GM23338 (cell line): Measurements from ENCODE around the gene DDIT3. TPM values are rescaled to one million over a fixed set of nuclear protein-coding genes. Genes with fewer than 3 reads are reported as not detected.

Experiments
- ATAC-seq: fragments of 200-7000 bp; cut with Tn5 transposase; 3 replicates; pipeline ENCODE4 v1.9.1; 2020
- DNase-seq: peaks from one replicate; pipeline ENCODE4 v3.0.0-alpha.2; 2015; ENCODE audit warnings: low spot score
- H2AFZ ChIP-seq: fragments of 200-600 bp; sonication (generic); 2 replicates; pipeline ENCODE4 v1.8.0; 2016; ENCODE audit warnings: antibody characterized with exemption, mild to moderate bottlenecking, moderate library complexity
- H3F3A ChIP-seq: fragments of 200-600 bp; sonication (generic); replicated peaks from 2 replicates; pipeline ENCODE4 v1.8.0; 2017; ENCODE audit warnings: antibody characterized with exemption, mixed run types, low read depth
- H3K27ac ChIP-seq: fragments of 200-600 bp; sonication (generic); 2 replicates; pipeline ENCODE4 v1.6.1; 2016; ENCODE audit warnings: low read depth
- H3K27me3 ChIP-seq: fragments of 200-600 bp; sonication (generic); 2 replicates; pipeline ENCODE4 v1.8.0; 2016; ENCODE audit warnings: mild to moderate bottlenecking, mixed run types, moderate library complexity; ENCODE audit not compliant: insufficient read depth
- H3K36me3 ChIP-seq: fragments of 200-600 bp; sonication (generic); 2 replicates; pipeline ENCODE4 v1.8.0; 2016; ENCODE audit warnings: mild to moderate bottlenecking; ENCODE audit not compliant: insufficient read depth
- H3K4me1 ChIP-seq: fragments of 200-600 bp; sonication (generic); 2 replicates; pipeline ENCODE4 v1.8.0; 2016; ENCODE audit warnings: mild to moderate bottlenecking, moderate library complexity; ENCODE audit not compliant: insufficient read depth
- H3K4me2 ChIP-seq: fragments of 200-600 bp; sonication (generic); 2 replicates; pipeline ENCODE4 v1.7.1; 2017; ENCODE audit warnings: mixed run types
- H3K4me3 ChIP-seq: fragments of 200-600 bp; sonication (generic); 2 replicates; pipeline ENCODE4 v1.6.1; 2016; ENCODE audit warnings: mixed run types
- H3K79me2 ChIP-seq: fragments of 200-600 bp; sonication (generic); replicated peaks from 2 replicates; pipeline ENCODE4 v1.8.0; 2017; ENCODE audit warnings: mild to moderate bottlenecking; ENCODE audit not compliant: insufficient read depth
- H3K9me2 ChIP-seq: fragments of 200-600 bp; sonication (generic); 2 replicates; pipeline ENCODE4 v1.8.0; 2017; ENCODE audit not compliant: insufficient read depth
- H4K20me1 ChIP-seq: fragments of 200-600 bp; sonication (generic); replicated peaks from 2 replicates; pipeline ENCODE4 v1.8.0; 2017; ENCODE audit warnings: mild to moderate bottlenecking; ENCODE audit not compliant: insufficient read depth
- H3K27ac Mint-ChIP-seq: 2 replicates; pipeline ENCODE4 v1.8.0; 2020; ENCODE audit warnings: inconsistent platforms, mild to moderate bottlenecking, moderate library complexity, mixed read lengths
- H3K27me3 Mint-ChIP-seq: 3 replicates; pipeline ENCODE4 v1.8.0; 2022; ENCODE audit warnings: low read depth, mild to moderate bottlenecking, moderate library complexity, mixed read lengths, inconsistent platforms; ENCODE audit not compliant: insufficient read depth, poor library complexity
- H3K36me3 Mint-ChIP-seq: 3 replicates; pipeline ENCODE4 v1.8.0; 2021; ENCODE audit warnings: low read depth, mild to moderate bottlenecking, inconsistent platforms, moderate library complexity, mixed read lengths
- H3K4me1 Mint-ChIP-seq: 3 replicates; pipeline ENCODE4 v1.8.0; 2020; ENCODE audit warnings: mild to moderate bottlenecking, inconsistent platforms, mixed read lengths
- H3K4me3 Mint-ChIP-seq: 3 replicates; pipeline ENCODE4 v1.8.0; 2021; ENCODE audit warnings: moderate library complexity, mild to moderate bottlenecking, inconsistent platforms, mixed read lengths
- H3K9me3 Mint-ChIP-seq: 3 replicates; pipeline ENCODE4 v1.8.0; 2020; ENCODE audit warnings: moderate library complexity, mild to moderate bottlenecking, inconsistent platforms, mixed read lengths
- CREB1 ChIP-seq: fragments of 250-450 bp; sonication (Bioruptor Pico); IDR thresholded peaks from 2 replicates; pipeline ENCODE4 v1.5.0; 2020; ENCODE audit warnings: low read depth, mild to moderate bottlenecking, moderate library complexity
- EZH2phosphoT487 ChIP-seq: fragments of 200-600 bp; sonication (generic); IDR thresholded peaks from one replicate; pipeline ENCODE4 v1.8.1; 2018; ENCODE audit warnings: antibody characterized with exemption; ENCODE audit not compliant: unreplicated experiment
- JUNB ChIP-seq: IDR thresholded peaks from one replicate; pipeline ENCODE4 v1.6.1; 2016; ENCODE audit warnings: antibody characterized with exemption; ENCODE audit not compliant: unreplicated experiment
- POLR2AphosphoS5 ChIP-seq: IDR thresholded peaks from 2 replicates; pipeline ENCODE4 v1.6.1; 2016; ENCODE audit warnings: antibody characterized with exemption, low read depth
- STAT1 ChIP-seq: IDR thresholded peaks from one replicate; pipeline ENCODE4 v1.6.1; 2016; ENCODE audit warnings: antibody characterized with exemption; ENCODE audit not compliant: unreplicated experiment
- ZNF114 ChIP-seq: fragments of 250-450 bp; sonication (Bioruptor Pico); IDR thresholded peaks from 2 replicates; pipeline ENCODE4 v1.5.0; 2020; ENCODE audit warnings: mild to moderate bottlenecking, moderate library complexity
- ZNF331 ChIP-seq: fragments of 250-450 bp; sonication (Bioruptor Pico); IDR thresholded peaks from 2 replicates; pipeline ENCODE4 v1.5.0; 2020; ENCODE audit warnings: low read depth, mild to moderate bottlenecking, moderate library complexity
- polyA plus RNA-seq: library from polyadenylated mRNA; unstranded; fragments of >200 nt; fragmentation: Nextera tagmentation; extraction: Ambion mirVana; gene quantifications from 2 replicates; pipeline ENCODE4 v1.2.1, GENCODE V29; 2016
- total RNA-seq: library from RNA; depleted of rRNA; stranded (reverse); fragments of >200 nt; shearing (Covaris generic); gene quantifications from 2 replicates; pipeline ENCODE4 v1.2.3, GENCODE V29; 2014
- TF ChIP-seq, protein P1 (sequence below): IDR thresholded peaks from one replicate; pipeline ENCODE4 v1.6.1; 2018; ENCODE audit warnings: antibody characterized with exemption; ENCODE audit not compliant: unreplicated experiment
- TF ChIP-seq, protein P2 (sequence below): fragments of 250-450 bp; sonication (Bioruptor Pico); IDR thresholded peaks from 2 replicates; pipeline ENCODE4 v1.5.0; 2020; ENCODE audit warnings: mild to moderate bottlenecking, moderate library complexity
- TF ChIP-seq, protein P3 (sequence below), 2 experiments: fragments of 200-600 bp in 1 of 2; sonication (generic) in 1 of 2; conservative IDR thresholded peaks; 2 replicates each; pipeline versions ENCODE4 v1.5.1 to v1.6.1; 2016 to 2017; ENCODE audit warnings: antibody characterized with exemption in 2 of 2, low read depth in 2 of 2, mild to moderate bottlenecking in 2 of 2, moderate library complexity in 1 of 2
- TF ChIP-seq, protein P4 (sequence below): IDR thresholded peaks from 2 replicates; pipeline ENCODE4 v1.6.1; 2016; ENCODE audit warnings: antibody characterized with exemption

The DDIT3 gene
- total and polyA plus RNA-seq, 2 experiments from 2014 or later: 3.9 to 12.5 TPM

DNA sequence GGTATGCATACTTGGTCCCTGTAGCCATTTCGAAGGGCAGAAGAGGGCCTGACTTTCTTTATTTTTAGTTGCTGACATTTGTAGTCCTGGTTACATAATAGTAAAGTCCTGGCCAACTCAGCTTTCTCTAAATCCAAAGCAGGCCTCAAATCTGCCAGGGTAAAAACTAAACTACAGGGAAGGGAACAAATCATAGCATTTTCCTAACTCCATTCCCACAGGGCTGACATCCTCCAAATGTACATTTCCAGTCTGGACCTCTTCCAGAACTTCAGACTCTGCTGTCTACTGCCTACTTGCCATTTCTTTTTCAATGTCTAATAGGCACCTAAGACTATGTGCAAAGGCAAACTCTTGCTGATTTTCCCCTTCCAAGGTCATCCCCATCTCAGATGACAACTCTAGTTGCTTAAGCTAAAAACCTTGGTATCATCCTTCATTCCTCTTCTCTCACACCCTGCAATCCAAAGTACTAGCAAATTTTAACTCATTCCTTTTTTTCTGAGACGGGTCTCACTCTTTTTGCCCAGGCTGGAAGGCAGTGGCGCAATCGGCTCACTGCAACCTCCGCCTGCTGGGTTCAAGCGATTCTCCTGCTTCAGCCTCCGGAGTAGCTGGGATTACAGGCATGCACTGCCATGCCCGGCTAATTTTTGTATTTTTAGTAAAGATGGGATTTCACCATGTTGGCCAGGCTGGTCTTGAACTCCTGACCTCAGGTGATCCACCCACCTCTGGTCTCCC lies 2.0 kb downstream of the DDIT3 start:
- Histone ChIP-seq H3K4me3 (peak overlapping the region; percentile 77), H3K27ac (peak overlapping the region; percentile 98), H3K9me2 (no peaks in the 10 kb centered on the region), H2AFZ (no peak overlapping the region), H3K27me3 (no peaks in the 10 kb centered on the region), H3K79me2 (peaks cover 26% of the 10 kb centered on the region), H3K4me2 (peak overlapping the region; percentile 99; the same call in 1 of the 2 replicates), H3K36me3 (peaks cover 45% of the 10 kb centered on the region), H3F3A (peaks cover 80% of the 10 kb centered on the region), H3K4me1 (peaks cover 30% of the 10 kb centered on the region), H4K20me1 (peaks cover 31% of the 10 kb centered on the region)
- peak overlapping the region; percentile 83 for H3K4me3 Mint-ChIP-seq
- ATAC-seq: no peak
- H3K27ac Mint-ChIP-seq: peak overlapping the region; percentile 31; the same call in 1 of the 2 replicates
- no peak for TF ChIP-seq JUNB
- TF ChIP-seq, protein P1, sequence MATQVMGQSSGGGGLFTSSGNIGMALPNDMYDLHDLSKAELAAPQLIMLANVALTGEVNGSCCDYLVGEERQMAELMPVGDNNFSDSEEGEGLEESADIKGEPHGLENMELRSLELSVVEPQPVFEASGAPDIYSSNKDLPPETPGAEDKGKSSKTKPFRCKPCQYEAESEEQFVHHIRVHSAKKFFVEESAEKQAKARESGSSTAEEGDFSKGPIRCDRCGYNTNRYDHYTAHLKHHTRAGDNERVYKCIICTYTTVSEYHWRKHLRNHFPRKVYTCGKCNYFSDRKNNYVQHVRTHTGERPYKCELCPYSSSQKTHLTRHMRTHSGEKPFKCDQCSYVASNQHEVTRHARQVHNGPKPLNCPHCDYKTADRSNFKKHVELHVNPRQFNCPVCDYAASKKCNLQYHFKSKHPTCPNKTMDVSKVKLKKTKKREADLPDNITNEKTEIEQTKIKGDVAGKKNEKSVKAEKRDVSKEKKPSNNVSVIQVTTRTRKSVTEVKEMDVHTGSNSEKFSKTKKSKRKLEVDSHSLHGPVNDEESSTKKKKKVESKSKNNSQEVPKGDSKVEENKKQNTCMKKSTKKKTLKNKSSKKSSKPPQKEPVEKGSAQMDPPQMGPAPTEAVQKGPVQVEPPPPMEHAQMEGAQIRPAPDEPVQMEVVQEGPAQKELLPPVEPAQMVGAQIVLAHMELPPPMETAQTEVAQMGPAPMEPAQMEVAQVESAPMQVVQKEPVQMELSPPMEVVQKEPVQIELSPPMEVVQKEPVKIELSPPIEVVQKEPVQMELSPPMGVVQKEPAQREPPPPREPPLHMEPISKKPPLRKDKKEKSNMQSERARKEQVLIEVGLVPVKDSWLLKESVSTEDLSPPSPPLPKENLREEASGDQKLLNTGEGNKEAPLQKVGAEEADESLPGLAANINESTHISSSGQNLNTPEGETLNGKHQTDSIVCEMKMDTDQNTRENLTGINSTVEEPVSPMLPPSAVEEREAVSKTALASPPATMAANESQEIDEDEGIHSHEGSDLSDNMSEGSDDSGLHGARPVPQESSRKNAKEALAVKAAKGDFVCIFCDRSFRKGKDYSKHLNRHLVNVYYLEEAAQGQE: no peak
- no peak for TF ChIP-seq STAT1
- TF ChIP-seq, protein P2, sequence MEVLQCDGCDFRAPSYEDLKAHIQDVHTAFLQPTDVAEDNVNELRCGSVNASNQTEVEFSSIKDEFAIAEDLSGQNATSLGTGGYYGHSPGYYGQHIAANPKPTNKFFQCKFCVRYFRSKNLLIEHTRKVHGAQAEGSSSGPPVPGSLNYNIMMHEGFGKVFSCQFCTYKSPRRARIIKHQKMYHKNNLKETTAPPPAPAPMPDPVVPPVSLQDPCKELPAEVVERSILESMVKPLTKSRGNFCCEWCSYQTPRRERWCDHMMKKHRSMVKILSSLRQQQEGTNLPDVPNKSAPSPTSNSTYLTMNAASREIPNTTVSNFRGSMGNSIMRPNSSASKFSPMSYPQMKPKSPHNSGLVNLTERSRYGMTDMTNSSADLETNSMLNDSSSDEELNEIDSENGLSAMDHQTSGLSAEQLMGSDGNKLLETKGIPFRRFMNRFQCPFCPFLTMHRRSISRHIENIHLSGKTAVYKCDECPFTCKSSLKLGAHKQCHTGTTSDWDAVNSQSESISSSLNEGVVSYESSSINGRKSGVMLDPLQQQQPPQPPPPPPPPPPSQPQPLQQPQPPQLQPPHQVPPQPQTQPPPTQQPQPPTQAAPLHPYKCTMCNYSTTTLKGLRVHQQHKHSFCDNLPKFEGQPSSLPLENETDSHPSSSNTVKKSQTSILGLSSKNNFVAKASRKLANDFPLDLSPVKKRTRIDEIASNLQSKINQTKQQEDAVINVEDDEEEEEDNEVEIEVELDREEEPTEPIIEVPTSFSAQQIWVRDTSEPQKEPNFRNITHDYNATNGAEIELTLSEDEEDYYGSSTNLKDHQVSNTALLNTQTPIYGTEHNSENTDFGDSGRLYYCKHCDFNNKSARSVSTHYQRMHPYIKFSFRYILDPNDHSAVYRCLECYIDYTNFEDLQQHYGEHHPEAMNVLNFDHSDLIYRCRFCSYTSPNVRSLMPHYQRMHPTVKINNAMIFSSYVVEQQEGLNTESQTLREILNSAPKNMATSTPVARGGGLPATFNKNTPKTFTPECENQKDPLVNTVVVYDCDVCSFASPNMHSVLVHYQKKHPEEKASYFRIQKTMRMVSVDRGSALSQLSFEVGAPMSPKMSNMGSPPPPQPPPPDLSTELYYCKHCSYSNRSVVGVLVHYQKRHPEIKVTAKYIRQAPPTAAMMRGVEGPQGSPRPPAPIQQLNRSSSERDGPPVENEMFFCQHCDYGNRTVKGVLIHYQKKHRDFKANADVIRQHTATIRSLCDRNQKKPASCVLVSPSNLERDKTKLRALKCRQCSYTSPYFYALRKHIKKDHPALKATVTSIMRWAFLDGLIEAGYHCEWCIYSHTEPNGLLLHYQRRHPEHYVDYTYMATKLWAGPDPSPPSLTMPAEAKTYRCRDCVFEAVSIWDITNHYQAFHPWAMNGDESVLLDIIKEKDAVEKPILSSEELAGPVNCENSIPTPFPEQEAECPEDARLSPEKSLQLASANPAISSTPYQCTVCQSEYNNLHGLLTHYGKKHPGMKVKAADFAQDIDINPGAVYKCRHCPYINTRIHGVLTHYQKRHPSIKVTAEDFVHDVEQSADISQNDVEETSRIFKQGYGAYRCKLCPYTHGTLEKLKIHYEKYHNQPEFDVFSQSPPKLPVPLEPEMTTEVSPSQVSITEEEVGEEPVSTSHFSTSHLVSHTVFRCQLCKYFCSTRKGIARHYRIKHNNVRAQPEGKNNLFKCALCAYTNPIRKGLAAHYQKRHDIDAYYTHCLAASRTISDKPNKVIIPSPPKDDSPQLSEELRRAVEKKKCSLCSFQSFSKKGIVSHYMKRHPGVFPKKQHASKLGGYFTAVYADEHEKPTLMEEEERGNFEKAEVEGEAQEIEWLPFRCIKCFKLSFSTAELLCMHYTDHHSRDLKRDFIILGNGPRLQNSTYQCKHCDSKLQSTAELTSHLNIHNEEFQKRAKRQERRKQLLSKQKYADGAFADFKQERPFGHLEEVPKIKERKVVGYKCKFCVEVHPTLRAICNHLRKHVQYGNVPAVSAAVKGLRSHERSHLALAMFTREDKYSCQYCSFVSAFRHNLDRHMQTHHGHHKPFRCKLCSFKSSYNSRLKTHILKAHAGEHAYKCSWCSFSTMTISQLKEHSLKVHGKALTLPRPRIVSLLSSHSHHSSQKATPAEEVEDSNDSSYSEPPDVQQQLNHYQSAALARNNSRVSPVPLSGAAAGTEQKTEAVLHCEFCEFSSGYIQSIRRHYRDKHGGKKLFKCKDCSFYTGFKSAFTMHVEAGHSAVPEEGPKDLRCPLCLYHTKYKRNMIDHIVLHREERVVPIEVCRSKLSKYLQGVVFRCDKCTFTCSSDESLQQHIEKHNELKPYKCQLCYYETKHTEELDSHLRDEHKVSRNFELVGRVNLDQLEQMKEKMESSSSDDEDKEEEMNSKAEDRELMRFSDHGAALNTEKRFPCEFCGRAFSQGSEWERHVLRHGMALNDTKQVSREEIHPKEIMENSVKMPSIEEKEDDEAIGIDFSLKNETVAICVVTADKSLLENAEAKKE (CRISPR knock-in tag): no peak
- TF ChIP-seq CREB1: no peak
- TF ChIP-seq, protein P3, sequence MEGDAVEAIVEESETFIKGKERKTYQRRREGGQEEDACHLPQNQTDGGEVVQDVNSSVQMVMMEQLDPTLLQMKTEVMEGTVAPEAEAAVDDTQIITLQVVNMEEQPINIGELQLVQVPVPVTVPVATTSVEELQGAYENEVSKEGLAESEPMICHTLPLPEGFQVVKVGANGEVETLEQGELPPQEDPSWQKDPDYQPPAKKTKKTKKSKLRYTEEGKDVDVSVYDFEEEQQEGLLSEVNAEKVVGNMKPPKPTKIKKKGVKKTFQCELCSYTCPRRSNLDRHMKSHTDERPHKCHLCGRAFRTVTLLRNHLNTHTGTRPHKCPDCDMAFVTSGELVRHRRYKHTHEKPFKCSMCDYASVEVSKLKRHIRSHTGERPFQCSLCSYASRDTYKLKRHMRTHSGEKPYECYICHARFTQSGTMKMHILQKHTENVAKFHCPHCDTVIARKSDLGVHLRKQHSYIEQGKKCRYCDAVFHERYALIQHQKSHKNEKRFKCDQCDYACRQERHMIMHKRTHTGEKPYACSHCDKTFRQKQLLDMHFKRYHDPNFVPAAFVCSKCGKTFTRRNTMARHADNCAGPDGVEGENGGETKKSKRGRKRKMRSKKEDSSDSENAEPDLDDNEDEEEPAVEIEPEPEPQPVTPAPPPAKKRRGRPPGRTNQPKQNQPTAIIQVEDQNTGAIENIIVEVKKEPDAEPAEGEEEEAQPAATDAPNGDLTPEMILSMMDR (conservative IDR thresholded peaks at IDR 0.05; ENCODE audit: low read depth in 2 of 2): no peak
- TF ChIP-seq ZNF331 (CRISPR knock-in tag): no peak
- no peak for TF ChIP-seq POLR2AphosphoS5
- TF ChIP-seq ZNF114 (CRISPR knock-in tag): no peak
- TF ChIP-seq EZH2phosphoT487: no peak
- TF ChIP-seq, protein P4, sequence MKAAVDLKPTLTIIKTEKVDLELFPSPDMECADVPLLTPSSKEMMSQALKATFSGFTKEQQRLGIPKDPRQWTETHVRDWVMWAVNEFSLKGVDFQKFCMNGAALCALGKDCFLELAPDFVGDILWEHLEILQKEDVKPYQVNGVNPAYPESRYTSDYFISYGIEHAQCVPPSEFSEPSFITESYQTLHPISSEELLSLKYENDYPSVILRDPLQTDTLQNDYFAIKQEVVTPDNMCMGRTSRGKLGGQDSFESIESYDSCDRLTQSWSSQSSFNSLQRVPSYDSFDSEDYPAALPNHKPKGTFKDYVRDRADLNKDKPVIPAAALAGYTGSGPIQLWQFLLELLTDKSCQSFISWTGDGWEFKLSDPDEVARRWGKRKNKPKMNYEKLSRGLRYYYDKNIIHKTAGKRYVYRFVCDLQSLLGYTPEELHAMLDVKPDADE: no peak
- H3K9me3 Mint-ChIP-seq: no peaks in the 10 kb centered on the region; the same call in 2 of the 3 replicates
- peaks cover 63% of the 10 kb centered on the region for H3K36me3 Mint-ChIP-seq
- no peak for DNase-seq
- H3K27me3 Mint-ChIP-seq: peaks cover 35% of the 10 kb centered on the region
- H3K4me1 Mint-ChIP-seq: peaks cover 36% of the 10 kb centered on the region
